NCI-H2196 (cell line): ENCODE measurements around the gene TNIK.

Experiments
- DNase-seq: peaks from one replicate; lab custom pipeline; 2025; ENCODE audit not compliant: unreplicated experiment; lab: John Stamatoyannopoulos, UW

The TNIK gene

DNA sequence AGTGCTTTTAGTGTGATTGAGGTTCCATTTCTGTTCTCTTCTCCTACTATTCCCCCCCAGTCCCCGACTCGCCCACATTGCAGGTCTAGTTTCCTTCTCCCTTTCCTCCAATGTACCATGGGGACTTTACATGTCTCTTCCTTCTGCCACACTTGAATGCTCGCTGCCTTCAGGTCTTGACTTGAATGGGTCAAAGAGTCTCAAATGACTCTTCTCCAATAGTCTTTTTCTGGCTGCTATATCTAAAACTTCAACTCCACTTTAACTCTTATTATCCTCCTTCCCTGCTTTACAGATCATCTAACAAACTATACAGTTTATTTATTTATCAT, 219.7 kb downstream of the TNIK start:
- DNase-seq, result no peak

DNA sequence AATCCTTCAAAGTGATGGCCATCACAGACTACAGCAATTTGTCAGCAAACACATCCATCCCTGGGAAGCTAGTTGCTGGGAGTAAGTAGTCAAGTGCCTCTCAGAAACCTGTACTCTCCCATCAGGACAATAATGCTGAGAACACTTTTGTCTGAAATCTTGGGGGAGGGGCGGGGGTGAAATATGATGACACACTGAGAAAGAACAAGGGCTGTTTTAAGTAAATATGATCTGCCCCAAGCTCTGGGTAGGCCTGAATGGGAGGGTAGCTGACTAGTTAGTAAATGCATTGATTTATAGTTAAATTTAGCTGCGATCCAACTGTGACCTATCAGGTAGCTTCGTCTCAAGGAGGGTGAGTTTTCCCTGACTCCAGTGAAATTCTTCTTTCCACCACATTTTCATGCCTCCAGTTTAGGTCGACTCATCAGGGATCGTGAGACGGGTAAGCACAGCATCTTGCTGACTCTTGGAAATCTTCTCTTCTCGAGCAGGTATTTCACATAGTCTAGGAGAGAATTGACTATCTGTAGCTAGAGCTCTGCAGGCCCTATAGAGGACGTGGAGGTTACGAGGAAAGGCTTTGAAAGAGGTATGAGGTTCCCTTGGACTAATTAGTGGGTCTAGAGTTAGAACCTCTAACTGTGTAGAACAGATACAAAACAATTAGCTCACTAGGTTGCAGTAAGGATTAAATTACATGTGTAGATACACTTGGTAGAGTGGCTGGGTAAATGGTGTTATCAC, 220.3 kb downstream of the TNIK start:
- no peak for DNase-seq

DNA sequence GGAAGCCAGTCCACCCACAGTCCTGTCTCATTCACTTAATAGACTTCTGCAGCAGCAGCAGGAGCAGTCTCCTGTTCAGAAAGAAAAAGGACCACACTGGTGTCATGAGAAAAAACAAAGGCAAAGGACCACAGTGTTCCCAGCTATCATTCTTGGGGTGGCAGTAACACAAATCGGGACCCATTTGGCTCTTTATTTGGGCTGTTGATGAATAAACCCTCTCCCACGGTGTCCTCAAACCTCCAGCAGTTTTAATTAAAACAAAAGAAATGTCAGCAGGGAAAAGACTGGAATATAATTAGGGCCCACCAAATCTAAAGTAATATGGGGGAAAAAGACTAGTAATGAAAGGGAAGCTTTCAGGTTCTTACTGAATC, 223.2 kb downstream of the TNIK start:
- no peak for DNase-seq

DNA sequence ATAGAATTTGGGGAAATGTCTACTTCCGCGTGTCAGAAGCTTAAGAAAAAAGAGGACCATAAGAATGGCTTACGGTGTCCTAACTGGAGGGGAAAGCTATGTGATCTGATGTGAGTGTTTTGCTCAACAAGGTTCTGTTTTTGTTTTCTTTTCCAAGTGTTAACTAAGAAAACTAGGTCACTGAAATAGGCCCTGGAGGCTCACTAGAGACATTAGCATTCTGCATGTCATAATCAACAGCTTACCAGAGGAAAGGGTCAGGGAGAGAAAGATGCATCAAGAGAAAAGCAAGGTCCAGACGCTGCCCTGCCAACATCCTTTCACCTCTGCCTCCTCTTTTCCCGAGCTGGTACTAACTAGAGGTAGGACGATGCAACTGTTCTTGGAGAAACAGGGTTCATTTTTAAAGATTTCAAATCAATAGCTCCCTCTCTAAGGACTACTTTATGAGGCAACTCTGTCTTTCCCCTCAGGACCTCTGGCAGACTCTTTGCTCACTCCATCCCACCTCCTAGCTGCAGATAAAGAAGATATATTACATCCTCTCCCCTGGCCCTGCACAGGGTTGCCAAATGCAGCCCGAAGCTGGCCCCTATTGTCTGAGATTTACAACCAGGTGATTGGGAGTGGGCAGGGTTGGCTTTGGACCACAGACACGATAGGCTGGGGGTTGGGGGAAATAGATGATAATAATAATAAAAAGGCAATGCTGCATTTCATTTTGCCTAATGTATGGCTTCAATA, 223.8 kb downstream of the TNIK start:
- DNase-seq, result no peak

DNA sequence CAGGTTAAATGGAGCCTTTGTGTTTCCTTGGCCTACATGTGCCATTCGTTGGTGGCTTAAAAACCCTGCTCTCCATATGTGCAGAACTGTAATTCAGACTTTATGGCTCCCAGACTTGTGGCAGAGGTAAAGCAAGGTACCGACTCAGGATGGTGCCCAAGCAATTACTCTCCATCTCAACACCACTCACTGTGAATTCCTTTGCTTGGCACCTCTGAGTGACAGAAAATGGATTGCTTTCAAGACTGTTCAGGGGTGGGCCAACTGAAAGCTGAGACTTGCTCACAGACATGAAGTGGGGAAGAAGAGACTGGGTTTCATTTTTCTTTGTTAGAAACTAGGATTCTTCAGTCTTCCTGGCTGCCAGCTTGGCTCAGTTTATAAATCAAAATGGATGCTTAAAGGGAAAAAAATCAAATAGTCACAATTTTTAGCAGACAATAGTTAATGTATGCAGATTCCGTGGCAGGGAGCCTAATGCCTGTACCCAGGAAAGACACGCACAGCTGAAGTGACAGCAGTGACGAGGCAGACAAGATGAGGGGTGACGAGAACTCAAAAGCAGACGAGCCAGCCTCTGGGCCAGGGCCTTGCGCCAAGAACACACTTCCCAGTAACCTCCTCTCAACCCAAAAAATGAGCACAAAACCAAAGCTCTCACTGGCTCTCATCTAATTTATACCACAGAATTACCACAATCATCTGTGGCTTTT, 225.8 kb downstream of the TNIK start:
- no peak for DNase-seq

DNA sequence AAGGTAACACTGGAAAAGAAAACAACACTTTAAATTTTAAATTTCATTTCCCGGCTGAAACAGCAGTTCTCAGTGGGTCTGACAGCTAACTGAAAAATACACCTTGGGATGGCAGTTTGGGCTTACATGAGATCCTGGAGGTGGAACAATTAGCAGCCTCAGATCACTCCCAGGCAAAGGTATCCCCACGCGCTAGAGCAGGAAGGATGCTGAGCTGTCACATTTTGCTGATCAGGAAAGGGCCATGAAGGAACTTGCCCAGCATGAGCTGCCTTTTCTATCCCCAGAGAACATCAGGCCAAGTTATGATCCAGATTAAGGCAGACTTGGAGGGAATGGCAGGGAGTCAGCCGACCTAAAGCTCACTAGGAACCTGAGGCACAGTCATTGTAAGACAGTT, 228.8 kb downstream of the TNIK start:
- DNase-seq, result no peak

DNA sequence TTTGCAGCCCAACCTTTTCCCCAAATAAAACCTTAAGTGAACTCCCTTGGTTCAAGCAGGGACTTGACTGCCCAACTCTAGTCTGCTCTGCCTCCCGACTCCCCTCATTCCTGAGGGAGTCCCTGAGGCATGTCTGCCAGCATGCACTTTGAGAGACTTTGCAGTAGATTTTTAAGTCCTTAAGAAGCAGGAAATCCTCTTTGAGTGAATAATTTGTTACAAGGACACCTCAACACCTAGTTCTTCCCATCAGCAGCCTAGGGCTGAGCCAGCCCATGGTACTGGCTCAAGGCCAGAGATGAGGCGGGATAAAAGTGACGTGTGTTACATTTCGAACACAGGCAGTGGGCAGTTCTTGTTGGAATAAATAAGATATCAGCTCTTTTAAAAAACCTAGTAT, 229.3 kb downstream of the TNIK start:
- DNase-seq, result no peak

DNA sequence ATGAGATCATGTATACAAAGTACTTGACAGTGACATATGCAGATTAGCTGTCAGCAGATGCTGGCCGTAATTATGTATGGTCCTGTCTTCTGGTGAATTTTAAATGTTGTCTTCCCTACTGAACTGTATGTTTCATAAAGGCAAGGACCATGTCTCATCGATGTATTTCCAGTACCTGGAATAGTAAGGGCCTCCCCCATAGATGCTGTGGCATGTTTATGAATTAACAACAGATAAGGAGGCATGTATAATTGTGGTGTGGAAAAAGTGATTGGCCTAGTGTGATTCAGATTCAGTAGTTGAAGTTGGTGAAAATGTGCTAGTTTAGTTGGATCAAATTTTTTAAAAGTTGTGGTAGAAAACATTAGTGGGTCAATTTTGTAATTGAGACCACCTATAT, 231.0 kb downstream of the TNIK start:
- no peak for DNase-seq

DNA sequence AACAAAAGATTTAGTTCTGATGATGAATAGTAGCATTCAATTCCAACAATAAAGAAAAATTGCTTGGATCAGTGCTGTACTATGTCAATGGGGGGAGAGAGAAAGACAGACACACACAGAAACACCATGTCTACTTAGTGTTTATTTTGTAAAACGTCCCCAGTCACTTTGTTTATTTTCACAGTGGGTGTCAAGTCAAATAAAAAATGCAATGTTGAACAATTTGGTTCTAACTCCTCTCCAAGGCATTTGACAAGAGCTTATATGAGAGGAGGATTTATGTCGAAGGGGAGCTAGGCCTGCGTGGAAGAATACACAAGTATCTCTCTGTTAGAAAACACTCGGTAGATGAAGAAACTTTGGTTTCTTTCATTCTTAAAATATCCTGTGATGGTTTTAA, 232.0 kb downstream of the TNIK start:
- DNase-seq, result no peak

DNA sequence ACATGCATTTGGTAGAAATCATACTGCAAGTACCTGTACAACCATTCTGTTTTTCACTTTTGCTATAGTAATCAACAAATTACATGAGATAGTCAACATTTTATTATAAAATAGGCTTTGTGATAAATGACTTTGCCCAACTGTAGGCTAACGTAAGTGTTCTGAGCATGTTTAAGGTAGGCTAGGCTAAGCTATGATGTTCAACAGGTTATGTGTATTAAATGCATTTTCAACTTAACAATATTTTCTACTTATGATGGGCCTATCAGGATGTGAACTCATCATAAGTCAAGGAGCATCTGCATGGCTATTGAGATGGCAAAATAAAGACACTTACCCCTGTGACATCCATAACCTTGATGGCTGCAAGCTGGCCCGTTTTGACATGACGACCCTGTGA, 232.4 kb downstream of the TNIK start:
- DNase-seq, result no peak

DNA sequence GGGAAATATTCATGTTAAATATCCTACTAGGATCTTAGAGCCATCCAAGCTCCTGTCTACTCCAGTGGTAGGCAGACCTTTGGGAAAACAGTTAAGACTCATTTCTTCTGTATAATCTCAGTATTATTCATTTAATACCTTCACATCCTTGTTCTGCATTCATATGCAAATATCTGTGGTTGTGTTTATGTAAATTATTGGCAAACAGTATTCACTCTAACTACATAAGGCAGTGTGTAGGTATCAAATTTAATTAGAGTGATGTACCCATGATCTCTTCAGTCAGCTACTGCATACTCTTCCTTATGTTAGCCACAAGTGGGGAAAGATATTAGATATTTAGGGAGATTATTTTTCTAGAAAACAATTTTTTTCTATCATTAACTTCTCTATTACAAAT, 232.8 kb downstream of the TNIK start:
- no peak for DNase-seq

DNA sequence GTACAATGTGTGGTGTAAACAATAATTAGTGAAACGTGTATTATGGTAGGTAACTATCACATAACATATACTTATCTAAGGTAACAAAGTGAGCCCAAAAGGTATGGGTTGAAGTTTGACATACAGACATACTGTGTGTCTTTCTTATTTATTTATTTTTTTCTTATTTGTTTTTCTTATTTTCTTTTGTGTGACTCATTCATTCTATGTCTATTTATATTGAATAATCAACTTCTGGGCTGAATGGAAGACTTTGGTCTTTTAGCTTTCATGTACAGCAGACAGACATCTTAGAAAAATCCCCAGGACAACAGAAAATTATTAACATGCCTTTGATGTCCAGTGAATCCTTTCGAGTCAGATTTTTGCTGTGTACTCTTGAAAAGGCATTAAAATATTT, 233.4 kb downstream of the TNIK start:
- DNase-seq, result no peak

DNA sequence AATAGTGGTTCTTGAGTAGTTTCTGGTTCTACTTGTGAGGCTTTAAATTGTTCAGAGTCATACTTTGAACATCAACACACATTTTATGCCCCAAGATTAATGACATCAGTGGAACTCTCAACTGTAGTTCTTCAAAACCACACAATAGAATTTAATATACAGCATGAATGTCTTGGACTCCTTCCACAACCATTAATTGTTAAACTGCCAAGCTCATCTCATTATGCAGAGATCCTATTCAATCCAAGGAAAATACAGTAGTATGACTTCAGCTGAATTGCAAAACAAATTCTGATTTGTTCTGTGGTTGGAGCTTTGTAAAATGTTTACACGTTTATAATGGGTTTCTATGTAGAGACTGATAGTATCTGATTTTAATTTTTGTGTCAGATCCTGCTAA, 234.5 kb downstream of the TNIK start:
- peak; percentile 43 for DNase-seq

DNA sequence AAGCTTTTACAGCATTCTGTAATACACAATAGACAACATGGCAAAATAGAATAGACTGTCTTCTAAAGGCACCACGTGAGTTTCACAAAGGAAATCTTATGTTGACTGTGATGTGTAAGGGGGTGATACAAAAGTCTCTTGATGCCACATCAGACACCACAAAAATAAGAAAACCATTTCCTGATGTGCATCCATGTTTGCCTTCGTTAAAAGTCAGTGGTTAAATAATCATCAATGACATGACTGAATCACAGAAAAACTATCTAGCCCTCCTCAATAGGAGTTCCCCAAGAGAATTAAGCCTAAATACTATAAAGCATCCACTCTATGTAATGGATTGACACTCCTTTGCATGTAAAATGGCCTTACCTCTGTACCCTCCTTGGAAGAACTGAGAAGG, 235.0 kb downstream of the TNIK start:
- DNase-seq, result no peak

DNA sequence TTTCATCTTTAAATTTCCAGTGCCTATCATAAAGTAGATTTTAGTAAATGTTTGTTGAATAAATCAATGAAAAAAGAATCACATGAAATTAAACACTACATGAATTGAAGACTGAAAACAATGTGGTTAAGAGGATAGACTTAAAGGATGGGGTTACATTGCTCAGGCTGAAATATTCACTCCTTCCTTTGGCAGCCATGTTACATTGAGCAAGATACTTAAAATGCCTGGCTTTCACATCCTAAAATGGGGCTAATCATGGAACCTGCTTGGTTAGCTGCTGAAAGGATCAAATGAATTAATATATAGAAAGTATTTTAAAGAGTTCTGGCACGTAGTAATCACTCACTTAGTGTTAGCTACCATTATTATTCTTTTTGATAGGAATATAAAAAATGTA, 236.8 kb downstream of the TNIK start:
- no peak for DNase-seq

DNA sequence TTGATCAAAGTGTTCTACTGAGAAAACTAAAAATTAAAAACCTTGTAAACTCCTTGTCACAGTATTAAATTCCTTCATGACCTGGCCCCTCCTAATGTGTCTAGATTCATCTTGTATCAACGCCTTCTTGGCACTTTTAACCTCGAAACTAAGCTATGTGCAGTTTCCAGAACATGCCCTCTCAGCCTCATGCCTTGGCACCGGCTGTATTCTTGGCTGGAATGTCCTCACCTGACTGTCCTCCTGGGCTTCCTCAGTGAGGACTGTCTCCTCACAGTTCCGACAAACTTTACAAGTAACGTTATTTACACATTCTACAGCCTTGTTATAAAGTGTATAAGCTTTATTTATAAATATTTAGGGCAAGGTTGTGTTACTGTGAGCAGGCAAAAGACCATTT, 237.2 kb downstream of the TNIK start:
- no peak for DNase-seq

DNA sequence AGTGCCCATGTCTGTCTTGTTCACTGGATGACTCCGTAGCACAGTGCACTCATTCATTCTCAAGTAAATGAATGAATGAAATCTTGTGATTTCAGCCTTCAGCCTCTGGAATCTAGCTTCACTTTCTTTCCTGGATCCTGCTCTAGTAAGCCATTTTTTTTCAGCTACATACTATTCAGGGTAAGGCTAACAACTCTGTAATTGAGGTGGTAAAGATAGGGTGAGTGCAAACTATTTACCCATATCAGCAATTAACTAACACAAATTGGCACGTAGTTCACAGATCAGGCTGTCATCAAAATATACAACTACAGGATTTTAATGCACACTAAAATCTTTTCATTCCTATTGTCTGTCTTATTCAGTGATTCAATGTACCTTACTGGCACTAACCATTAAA, 238.6 kb downstream of the TNIK start:
- DNase-seq, result no peak

DNA sequence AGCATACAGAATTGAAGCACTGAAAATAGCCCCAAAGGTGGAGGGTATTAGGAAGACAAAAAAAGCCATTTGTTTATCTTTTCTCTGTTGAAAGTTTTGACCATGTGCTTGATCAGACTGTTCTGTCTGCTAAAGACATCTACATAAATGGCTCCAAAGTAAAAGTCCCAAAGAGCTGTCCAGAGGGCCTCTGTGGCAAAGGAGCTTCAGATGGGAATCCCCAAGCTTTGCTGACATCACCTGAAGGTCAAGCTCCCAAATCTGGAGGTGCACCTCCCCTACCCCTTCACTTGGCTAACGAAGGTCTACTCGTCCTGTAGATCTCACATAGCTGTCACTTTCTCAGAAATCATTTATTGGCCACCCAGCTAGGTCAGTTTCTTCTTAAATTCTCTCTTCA, 239.1 kb downstream of the TNIK start:
- DNase-seq, result no peak

DNA sequence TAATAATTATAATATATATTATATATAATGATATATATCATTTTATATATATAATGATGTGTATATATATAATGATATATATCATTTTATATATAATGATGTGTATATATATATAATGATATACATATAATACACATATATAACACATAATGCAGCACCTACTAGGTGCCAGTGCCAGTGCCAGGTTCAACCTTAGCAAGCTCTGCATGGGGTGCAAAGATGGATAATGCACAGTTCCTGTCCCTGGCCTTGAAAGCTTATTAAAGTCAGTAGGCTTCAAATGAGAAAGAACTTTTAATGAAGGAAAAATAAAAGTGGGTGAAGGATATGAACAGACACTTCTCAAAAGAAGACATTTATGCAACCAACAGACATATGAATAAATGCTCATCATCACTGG, 240.9 kb downstream of the TNIK start:
- no peak for DNase-seq

DNA sequence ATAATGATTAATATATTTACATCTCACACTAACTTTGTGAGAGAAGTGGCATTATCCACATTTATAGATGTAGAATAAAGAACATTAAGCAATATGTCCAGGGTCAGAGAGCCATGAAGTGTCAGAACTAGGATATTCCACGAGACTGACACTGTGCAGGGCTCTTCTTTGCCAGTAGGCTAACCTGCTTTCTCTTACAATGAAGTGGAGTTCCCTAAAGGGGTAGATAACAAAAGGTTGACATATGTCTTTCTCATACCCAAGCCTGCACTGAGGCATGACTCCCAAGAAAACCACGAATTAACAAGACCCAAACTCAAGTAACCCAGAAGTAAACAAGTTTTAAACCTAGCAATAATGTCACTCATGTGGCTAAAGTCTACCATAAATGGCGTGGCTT, 242.1 kb downstream of the TNIK start:
- no peak for DNase-seq

DNA sequence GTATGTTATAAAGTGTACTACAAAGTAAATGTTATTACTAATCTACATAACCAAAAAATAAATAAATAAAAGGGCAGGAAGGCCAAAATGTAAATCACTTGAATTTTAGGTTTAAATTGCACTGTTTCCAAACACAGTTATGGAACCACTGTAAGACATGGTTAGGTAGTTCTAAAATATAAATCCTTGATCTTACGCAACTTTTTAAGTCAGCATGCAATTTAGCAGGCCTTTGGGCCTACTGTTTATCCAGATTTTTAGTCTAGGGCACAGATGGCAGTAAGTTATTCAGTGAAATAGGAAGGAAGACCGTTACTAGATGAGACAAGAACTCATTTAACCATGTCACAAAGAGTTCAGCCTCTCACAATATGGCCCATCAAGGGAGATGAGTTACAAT, 246.3 kb downstream of the TNIK start:
- no peak for DNase-seq

DNA sequence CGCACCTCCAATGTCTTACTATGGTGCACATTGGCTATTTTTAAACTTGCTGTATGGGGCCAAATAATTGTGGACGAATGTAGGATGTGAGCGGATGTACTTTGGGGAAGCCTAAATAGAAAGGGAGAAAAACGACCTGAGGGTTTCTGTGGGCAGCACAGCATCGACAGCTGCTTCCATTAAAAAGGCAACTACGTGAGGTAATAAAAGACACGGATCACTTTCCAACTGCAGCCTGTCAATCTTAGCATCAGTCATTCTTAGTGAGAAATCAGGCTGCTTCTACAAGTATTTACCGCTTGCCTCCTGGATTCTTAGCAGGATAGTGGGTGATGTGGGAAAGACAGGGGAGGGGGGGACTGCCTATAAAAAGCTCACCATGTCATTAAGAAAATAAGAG, 247.0 kb downstream of the TNIK start:
- no peak for DNase-seq
